Osteoblast (primary cell): ENCODE data around the gene PHF24. TPM values are rescaled to one million over a fixed set of nuclear protein-coding genes. Genes with fewer than 3 reads are reported as not detected.
A peak's percentile ranks its signal among the peaks of the same experiment; 100 is the strongest.

ENCODE experiments used
- DNase-seq: peaks from one replicate; pipeline ENCODE4 v3.0.0; 2011; ENCODE audit warnings: low spot score, mixed read lengths; ENCODE audit not compliant: insufficient read length; ENCODE audit errors: missing footprints
- H2AFZ ChIP-seq: 2 replicates; pipeline ENCODE4 v1.6.0; 2011; ENCODE audit warnings: mild to moderate bottlenecking, low read length
- H3K27ac ChIP-seq: 2 replicates; pipeline ENCODE4 v1.5.1; 2011; ENCODE audit warnings: mild to moderate bottlenecking, low read depth, low read length, moderate library complexity
- H3K27me3 ChIP-seq: 2 replicates; pipeline ENCODE4 v1.6.0; 2012; ENCODE audit warnings: mild to moderate bottlenecking, control low read depth, inconsistent platforms, low read length, moderate library complexity; ENCODE audit not compliant: insufficient read depth
- H3K36me3 ChIP-seq: 2 replicates; pipeline ENCODE4 v1.5.1; 2011; ENCODE audit warnings: mild to moderate bottlenecking, low read length, control low read depth, moderate library complexity; ENCODE audit not compliant: insufficient read depth
- H3K4me1 ChIP-seq: 2 replicates; pipeline ENCODE4 v1.5.1; 2011; ENCODE audit warnings: mild to moderate bottlenecking, low read length, control low read depth, moderate library complexity; ENCODE audit not compliant: insufficient read depth
- H3K4me2 ChIP-seq: 2 replicates; pipeline ENCODE4 v1.6.0; 2011; ENCODE audit warnings: mild to moderate bottlenecking, low read length; ENCODE audit not compliant: insufficient read depth
- H3K4me3 ChIP-seq: fragments of 200-600 bp; sonication (generic); 3 replicates; pipeline ENCODE4 v1.5.1; 2012; ENCODE audit warnings: mild to moderate bottlenecking, low read length, inconsistent platforms; ENCODE audit not compliant: insufficient read depth
- H3K79me2 ChIP-seq: 2 replicates; pipeline ENCODE4 v1.6.0; 2012; ENCODE audit warnings: mild to moderate bottlenecking, low read length, control low read depth, inconsistent platforms; ENCODE audit not compliant: insufficient read depth
- H3K9me3 ChIP-seq: 2 replicates; pipeline ENCODE4 v1.5.1; 2011; ENCODE audit warnings: low read depth, low read length, control low read depth
- H4K20me1 ChIP-seq: 2 replicates; pipeline ENCODE4 v1.6.0; 2012; ENCODE audit warnings: mild to moderate bottlenecking, low read length, control low read depth; ENCODE audit not compliant: insufficient read depth
- CTCF ChIP-seq: IDR thresholded peaks from 2 replicates; pipeline ENCODE4 v1.5.1; 2011; ENCODE audit warnings: mild to moderate bottlenecking, low read depth, low read length, moderate library complexity; ENCODE audit errors: extremely low read depth
- total RNA-seq: library from RNA; depleted of rRNA; stranded (reverse); fragments of >200 nt; gene quantifications from 2 replicates; pipeline ENCODE4 v1.2.3, GENCODE V29; 2012

Gene PHF24
- total RNA-seq, 1 donor: not detected

- Histone ChIP-seq H3K79me2 (peaks cover 12% of the 10 kb centered on the region), H2AFZ (no peak overlapping the region), H3K4me2 (no peak overlapping the region), H3K27ac (peak overlapping the region; percentile 80), H3K4me3 (peak overlapping the region; percentile 16), H4K20me1 (peaks cover 2% of the 10 kb centered on the region), H3K4me1 (peaks cover 59% of the 10 kb centered on the region), H3K9me3 (no peaks in the 10 kb centered on the region), H3K36me3 (peaks cover 24% of the 10 kb centered on the region), H3K27me3 (no peaks in the 10 kb centered on the region)
- TF ChIP-seq CTCF: no peak
- DNase-seq: no peak
These were observed 37.0 kb downstream of the PHF24 start for GRCh38 chr9:34994900-34995669.

GRCh38 chr9:34995670-34996060 is 37.6 kb downstream of the PHF24 start:
- H3K36me3 ChIP-seq: peaks cover 29% of the 10 kb centered on the region
- peaks cover 6% of the 10 kb centered on the region for H3K79me2 ChIP-seq
- no peak for TF ChIP-seq CTCF
- peak overlapping the region; percentile 80 for H3K27ac ChIP-seq
- H3K4me2 ChIP-seq: no peak overlapping the region
- no peaks in the 10 kb centered on the region for H4K20me1 ChIP-seq
- H3K27me3 ChIP-seq: no peaks in the 10 kb centered on the region
- no peak for DNase-seq
- H3K4me3 ChIP-seq: peak overlapping the region; percentile 16
- peaks cover 56% of the 10 kb centered on the region for H3K4me1 ChIP-seq
- H2AFZ ChIP-seq: no peak overlapping the region
- H3K9me3 ChIP-seq: no peaks in the 10 kb centered on the region

- H3K4me3 ChIP-seq: no peak overlapping the region
- H3K9me3 ChIP-seq: no peaks in the 10 kb centered on the region
- H3K27ac ChIP-seq: peak overlapping the region; percentile 80
- H4K20me1 ChIP-seq: no peaks in the 10 kb centered on the region
- H3K36me3 ChIP-seq: peaks cover 29% of the 10 kb centered on the region
- no peak for DNase-seq
- no peak for TF ChIP-seq CTCF
- no peaks in the 10 kb centered on the region for H3K27me3 ChIP-seq
- H2AFZ ChIP-seq: no peak overlapping the region
- H3K79me2 ChIP-seq: no peaks in the 10 kb centered on the region
- H3K4me1 ChIP-seq: peaks cover 56% of the 10 kb centered on the region
- no peak overlapping the region for H3K4me2 ChIP-seq
These were observed 38.3 kb downstream of the PHF24 start for GRCh38 chr9:34996181-34996904.

GRCh38 chr9:34996905-34997279 is 38.8 kb downstream of the PHF24 start:
- Histone ChIP-seq H2AFZ (no peak overlapping the region), H3K4me2 (no peak overlapping the region), H3K36me3 (peaks cover 29% of the 10 kb centered on the region), H3K4me3 (no peak overlapping the region), H3K27ac (peak overlapping the region; percentile 80), H4K20me1 (no peaks in the 10 kb centered on the region), H3K4me1 (peaks cover 57% of the 10 kb centered on the region), H3K9me3 (no peaks in the 10 kb centered on the region), H3K27me3 (no peaks in the 10 kb centered on the region), H3K79me2 (no peaks in the 10 kb centered on the region)
- TF ChIP-seq CTCF: no peak
- no peak for DNase-seq
